Colonic mucosa (tissue), 4 donors: ENCODE results near the gene SP3. TPM values are rescaled to one million over a fixed set of nuclear protein-coding genes. Genes with fewer than 3 reads are reported as not detected.

Experiments
- DNase-seq: peaks from one replicate; pipeline ENCODE4 v3.0.0-alpha.2; 2020
- H3K27ac ChIP-seq: fragments of 200-600 bp; one replicate; pipeline ENCODE4 v1.8.0; 2021
- H3K27me3 ChIP-seq: fragments of 200-600 bp; one replicate; pipeline ENCODE4 v1.8.0; 2021
- H3K36me3 ChIP-seq: fragments of 200-600 bp; one replicate; pipeline ENCODE4 v1.8.0; 2021
- H3K4me1 ChIP-seq: fragments of 200-600 bp; one replicate; pipeline ENCODE4 v1.8.0; 2021; ENCODE audit warnings: mild to moderate bottlenecking
- H3K4me3 ChIP-seq: fragments of 200-600 bp; one replicate; pipeline ENCODE4 v1.8.0; 2021
- H3K9ac ChIP-seq, 2 donors: one replicate each; pipeline ENCODE4 v1.7.0; 2013; ENCODE audit warnings: control low read depth in 2 of 2, low read depth in 2 of 2, low read length in 2 of 2
- H3K9me3 ChIP-seq: fragments of 200-600 bp; one replicate; pipeline ENCODE4 v1.8.0; 2021
- CTCF ChIP-seq: fragments of 200-600 bp; IDR thresholded peaks from one replicate; pipeline ENCODE4 v1.8.0; 2022; ENCODE audit warnings: antibody characterized with exemption, mild to moderate bottlenecking
- intact Hi-C: fragments of 100-400 bp; cut with DNase I; formaldehyde crosslinking; loops from one replicate; pipeline ENCODE4 v1.14.1; 2022
- total RNA-seq, 2 donors: library from RNA; stranded (reverse); fragmentation: NEBNext Ultra II Directional in 1 of 2; extraction: Animal tissue kit (Norgen Biotek cat#: 25700) in 1 of 2; gene quantifications; one replicate each; pipeline ENCODE4 v1.2.1, GENCODE V29; 2021
- donor health status: healthy.
- donor health status: DM: no; HTN: no; CAD: no.
- donor health status: DM: no; HTN: no; CAD: no.

Gene SP3
- total RNA-seq, 2 donors from 2014 or later = 77.0 to 99.0 TPM

GRCh38 chr2:173989160-173989883 is 24.1 kb upstream of the SP3 start:
- Histone ChIP-seq H3K4me1 (peaks cover 3% of the 10 kb centered on the region), H3K9me3 (no peaks in the 10 kb centered on the region), H3K9ac (no peak overlapping the region), H3K27ac (no peak overlapping the region), H3K4me3 (no peak overlapping the region), H3K27me3 (no peaks in the 10 kb centered on the region), H3K36me3 (no peaks in the 10 kb centered on the region)
- no peak for DNase-seq
- no peak for TF ChIP-seq CTCF
- intact Hi-C loops = no loop called here

DNA sequence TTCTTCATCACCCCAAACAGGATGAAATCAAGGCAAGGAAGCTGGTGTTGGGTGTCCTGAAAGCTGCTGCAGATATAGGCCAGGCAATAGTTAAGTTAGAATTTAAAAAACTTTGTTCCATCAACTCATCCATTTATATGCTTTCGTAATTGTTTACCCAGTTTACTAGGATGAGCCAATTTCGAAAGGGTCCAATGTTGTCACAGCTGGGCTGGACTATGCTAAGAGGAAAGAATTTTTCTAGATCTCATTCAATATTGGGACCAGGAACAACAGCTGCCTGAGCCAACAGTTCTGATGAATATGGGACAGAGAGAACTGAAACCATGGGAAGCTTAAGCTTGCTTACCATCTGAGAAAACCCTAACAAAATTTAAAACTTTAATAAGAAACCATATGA is 21.6 kb upstream of the SP3 start:
- intact Hi-C loops = no loop called here

GRCh38 chr2:173985605-173985992 is 20.4 kb upstream of the SP3 start:
- Histone ChIP-seq H3K27ac (no peak overlapping the region), H3K36me3 (no peaks in the 10 kb centered on the region), H3K27me3 (no peaks in the 10 kb centered on the region), H3K9ac (no peak overlapping the region), H3K4me1 (peaks cover 3% of the 10 kb centered on the region), H3K4me3 (no peak overlapping the region), H3K9me3 (no peaks in the 10 kb centered on the region)
- DNase-seq = no peak
- intact Hi-C loops = no loop called here
- no peak for TF ChIP-seq CTCF

More for the DNA sequence above, 21.6 kb upstream of the SP3 start:
- Histone ChIP-seq H3K4me3 (no peak overlapping the region), H3K36me3 (no peaks in the 10 kb centered on the region), H3K27me3 (no peaks in the 10 kb centered on the region), H3K9ac (no peak overlapping the region), H3K9me3 (no peaks in the 10 kb centered on the region), H3K4me1 (peaks cover 3% of the 10 kb centered on the region), H3K27ac (no peak overlapping the region)
- no peak for DNase-seq
- TF ChIP-seq CTCF = no peak

DNA sequence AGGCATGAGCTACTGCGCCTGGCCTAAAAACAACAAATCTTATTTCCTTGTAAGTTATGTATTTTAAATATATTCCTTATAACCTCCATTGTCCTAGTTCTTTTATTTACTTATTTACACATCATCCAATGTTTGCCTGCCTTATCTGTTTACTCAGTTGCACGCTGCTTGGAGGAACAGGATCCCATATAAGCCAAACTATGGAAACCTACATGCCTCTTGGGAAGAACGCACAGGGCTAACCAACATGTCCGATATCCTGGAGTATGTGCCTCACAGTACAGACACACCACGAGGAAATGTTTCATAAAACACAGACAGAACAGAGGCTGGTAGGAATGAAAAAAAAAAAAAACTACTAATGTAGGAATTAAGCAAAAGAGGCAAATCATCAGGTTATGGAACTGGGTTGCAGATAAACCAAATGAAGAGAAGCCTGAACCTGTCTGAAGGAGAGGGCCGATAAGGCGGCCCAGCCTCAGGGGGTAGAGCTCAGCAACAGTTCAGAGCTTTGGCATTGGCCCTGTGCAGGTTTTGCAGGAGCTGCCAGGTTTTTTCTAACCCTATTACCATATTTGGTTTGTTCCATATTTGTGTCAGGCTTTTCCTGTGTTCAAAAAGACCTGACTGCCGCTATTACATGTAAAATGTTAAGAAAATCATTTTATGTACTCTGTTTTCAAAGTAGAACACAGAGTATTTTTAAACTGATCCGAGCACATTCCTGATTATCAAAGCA is 19.9 kb upstream of the SP3 start:
- peaks cover 3% of the 10 kb centered on the region for H3K4me1 ChIP-seq
- no peaks in the 10 kb centered on the region for H3K27me3 ChIP-seq
- TF ChIP-seq CTCF = no peak
- no peak for DNase-seq
- H3K4me3 ChIP-seq = no peak overlapping the region
- no peak overlapping the region for H3K9ac ChIP-seq
- no peaks in the 10 kb centered on the region for H3K9me3 ChIP-seq
- intact Hi-C loops = no loop called here
- no peak overlapping the region for H3K27ac ChIP-seq
- no peaks in the 10 kb centered on the region for H3K36me3 ChIP-seq

DNA sequence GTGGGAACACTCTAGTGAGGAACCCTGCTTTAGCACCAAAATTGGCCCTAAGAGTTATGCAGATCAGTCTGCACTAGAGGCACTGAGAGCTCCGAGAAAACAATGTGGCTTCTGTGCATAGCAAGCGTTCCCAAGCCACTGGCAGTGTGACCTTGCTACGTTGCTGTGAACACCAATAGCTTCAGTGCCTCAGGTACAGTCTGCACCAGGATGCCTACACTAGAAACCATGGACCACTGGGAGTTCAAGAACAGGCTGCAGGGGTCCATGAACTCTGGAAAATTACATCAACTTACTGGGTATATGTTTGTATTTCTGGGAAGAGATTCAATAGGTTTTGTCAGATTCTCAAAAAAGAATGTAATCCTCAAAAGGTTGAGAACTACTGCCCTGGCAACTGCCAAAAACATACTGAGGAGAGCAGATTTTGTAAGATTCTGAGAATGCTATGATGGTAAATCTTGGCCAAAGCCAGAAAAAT is 18.3 kb upstream of the SP3 start:
- H3K4me1 ChIP-seq = peaks cover 3% of the 10 kb centered on the region
- H3K4me3 ChIP-seq = no peak overlapping the region
- TF ChIP-seq CTCF = no peak
- DNase-seq = no peak
- no peak overlapping the region for H3K27ac ChIP-seq
- H3K9me3 ChIP-seq = no peaks in the 10 kb centered on the region
- no peak overlapping the region for H3K9ac ChIP-seq
- intact Hi-C loops = no loop called here
- no peaks in the 10 kb centered on the region for H3K36me3 ChIP-seq
- no peaks in the 10 kb centered on the region for H3K27me3 ChIP-seq
